HG03442 (cell line): ENCODE measurements around the gene KCTD11.
"Not testable (repeated sequence)": the region's sequence is repeated elsewhere in the genome, so short reads cannot be mapped to it uniquely, and the experiment has no call there.

Experiments used
- ATAC-seq: cut with Tn5 transposase; IDR thresholded peaks from one replicate; pipeline ENCODE4 v1.9.1; 2021; ENCODE audit warnings: mild to moderate bottlenecking, moderate library complexity; ENCODE audit not compliant: unreplicated experiment

The KCTD11 gene

DNA sequence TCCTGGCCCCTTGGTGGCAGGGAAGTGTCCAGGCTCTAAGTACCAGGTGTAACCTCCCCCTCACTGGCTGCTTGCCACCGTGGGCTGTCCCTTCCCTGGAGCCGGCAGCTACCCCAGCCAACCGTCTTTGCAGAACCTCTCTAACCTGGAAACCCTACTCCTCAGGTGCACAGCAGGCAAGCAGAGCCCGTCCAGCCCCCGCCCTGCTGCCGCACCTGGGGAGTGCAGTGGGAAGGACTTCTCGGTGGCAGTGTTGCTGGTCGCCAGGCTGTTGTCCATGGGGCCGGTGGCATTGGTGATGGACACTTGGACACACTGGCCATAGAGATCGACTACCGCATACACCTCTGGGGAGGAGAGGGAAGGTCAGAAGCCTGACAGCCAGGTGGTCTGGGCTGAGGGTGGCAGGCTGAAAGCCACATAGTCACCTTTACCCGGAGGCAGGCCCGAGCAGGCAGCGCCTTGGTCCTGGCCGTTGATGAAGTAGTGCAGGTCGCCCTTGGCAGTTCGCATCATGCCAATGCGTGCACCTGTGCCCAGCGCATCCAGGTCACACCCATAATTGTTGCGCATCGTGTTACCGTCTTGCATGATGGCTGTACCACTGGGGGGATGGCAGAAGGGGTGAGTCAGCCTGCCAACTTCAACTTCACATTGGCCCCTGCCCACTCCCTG is 29.3 kb upstream of the KCTD11 start:
- ATAC-seq = no peak

DNA sequence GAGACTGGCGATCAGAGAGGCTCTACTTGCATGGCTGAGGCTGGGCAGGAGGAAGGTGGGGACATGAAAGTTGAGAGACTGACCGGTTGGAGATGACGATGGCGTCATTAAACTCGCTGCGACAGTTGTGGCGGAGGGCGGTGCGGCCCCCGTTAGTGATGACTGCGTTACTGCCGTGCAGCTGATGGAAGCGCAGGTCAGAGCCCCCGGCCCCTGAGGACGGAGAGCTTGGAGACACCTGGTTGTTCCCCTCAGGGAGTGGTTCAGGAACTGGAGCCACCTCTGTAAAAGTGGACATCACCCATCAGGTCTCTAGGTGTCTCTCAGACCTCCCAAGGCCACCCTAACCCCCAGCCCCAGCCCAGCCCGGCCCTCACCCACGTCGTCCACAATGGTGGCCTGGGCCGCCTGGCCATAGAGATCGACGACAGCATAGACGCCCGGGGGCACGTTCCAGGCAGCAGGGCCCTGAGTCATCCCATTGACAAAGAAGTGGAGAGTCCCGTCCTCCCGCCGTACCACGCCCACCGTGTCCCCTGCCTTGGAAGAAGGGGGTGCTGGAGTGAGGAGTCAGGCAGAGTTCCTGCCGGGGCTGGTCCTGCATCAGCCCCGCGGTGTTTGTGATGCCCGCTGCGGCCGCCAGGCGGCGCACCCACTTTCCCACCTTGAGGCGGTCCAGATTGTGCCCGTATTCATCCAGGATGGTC is 28.1 kb upstream of the KCTD11 start:
- no peak for ATAC-seq

DNA sequence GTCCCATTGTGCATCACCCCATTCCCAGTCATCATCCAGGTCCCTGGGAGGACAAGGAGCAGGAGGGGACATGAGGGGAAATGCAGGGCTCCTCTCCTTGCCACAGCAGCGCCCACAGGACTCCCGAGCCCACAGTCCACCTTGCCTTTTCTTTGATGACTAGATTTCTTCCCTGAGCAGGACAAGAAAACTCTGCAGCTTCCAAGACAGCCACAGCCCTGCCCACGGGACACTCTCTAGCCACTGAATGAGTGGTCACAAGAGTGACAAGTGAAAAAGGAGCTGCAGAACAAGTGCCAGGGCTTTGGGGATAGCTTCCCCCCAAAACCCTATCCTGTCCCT is 27.6 kb upstream of the KCTD11 start:
- ATAC-seq = no peak

DNA sequence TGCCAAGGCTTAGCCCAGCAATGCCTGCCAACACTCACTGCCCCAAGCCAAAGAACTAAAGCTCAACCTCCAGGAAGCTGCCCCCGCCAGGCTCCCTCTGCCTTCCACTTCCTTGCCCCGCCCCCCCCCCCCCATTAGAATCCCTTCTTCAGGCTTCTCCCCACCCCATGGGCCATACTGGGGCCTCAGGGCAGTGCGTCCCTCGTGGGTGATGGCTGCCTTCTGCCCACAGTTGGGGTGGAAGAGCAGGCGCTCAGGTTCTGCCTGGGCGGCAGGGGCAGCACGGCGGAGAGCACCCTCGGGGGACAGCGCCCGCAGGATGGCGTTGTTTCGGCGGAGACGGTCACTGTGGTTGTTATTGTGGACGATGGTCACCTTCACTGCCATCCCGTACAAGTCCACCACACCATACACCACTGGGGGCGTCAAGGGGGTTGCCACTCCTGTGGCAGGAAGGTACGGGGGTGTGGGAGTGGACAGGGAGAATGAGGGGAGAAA is 26.9 kb upstream of the KCTD11 start:
- no peak for ATAC-seq

DNA sequence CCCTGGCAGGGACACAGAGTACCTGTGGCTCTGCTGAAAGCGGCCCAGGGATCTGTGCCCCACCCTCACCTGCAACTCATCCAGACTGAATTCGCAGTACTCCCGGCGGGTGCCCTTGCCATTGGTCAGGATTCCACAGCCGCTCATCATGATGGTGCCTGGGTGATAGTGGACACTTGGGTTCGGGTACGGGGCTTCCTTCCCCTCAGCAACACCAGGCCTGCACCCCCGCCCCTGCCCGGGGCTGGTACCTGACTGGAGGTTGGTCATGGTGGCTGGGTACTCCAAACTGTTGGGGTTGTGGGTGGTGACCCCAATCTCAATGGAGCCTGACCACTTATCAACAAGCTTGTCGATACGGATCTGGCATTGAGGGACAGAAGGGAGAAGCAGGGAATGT is 25.8 kb upstream of the KCTD11 start:
- no peak for ATAC-seq

DNA sequence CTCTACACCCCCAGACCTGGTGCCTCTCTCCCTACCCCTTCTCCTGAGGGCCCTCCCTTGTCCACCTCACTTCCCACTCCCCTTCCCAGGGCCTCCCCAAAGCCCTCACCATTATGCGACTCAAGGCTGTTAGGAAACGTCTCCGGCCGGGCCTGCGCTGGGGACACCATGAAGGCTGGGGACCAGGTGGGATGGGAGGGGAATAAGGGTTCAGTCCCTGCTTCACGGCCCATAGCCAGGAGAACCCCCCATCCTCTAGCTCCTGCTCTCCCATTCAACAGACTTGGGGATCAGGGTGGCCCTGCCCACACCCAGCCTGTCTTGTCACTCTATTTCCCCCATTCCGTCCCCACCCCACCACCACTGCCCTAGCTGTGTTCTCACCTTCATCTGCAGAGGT is 24.9 kb upstream of the KCTD11 start:
- ATAC-seq = no peak

DNA sequence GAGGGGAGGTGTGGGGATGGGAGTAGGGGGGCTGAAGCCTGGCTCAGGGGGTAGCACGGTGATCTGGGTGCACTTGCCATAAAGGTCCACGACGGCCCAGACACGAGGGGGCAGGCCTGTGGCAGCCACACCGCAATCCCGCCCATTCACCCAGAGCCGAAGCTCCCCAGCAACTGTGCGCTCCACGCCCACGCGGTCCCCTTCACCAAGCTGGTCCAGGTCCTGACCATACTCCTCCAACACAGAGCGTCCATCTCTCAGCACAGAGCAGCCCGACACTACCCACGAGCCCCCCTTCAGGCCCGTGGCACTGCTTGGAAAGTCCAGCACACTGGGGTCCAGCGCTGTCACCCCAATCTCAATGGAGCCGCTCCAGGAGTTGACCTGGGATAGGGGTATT is 24.5 kb upstream of the KCTD11 start:
- no peak for ATAC-seq

DNA sequence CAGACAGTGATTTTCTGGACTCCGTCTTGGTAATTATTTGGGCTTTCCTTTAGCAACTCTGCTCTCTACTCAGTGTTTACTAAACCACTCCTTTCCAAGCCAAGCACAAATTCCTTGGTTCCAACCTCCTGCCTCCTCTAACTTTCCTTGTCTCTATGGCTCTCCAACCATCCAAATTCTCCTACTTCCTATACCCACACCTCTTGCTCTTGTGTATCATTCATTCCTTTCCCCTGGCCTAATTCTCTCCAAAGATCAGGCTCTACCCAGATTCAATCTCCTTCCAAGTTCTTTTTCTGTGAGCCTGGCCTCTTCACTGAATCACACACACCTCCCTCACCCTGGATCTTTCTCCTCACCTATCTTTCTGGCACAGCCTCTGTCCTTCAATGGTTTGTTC is 24.0 kb upstream of the KCTD11 start:
- no peak for ATAC-seq

DNA sequence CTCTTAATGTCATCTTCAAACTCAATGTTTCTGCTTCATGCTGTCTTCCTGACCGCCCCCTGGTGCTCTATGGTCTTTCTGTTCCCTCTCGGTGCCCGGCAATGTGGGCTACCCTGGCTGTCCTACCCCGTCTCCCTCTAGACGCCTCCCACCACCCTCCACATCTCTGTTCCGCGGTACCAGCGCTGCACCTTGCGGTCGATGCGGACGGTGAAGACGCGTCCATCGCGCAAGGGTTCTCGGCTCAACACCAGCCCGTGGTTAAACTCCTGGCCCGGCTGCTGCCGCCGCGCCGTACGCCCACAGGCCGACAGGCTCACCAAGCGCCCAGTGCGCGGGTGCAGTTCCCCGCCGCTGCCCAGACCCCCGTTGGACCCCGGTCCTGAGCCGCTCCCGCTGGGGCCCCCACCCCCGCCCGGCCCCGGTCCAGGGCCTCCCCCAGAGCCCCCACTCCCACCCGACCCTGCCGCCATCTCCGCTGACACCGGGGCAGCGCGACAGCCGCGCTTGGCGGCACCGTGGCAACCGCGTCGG is 23.1 kb upstream of the KCTD11 start, which contains the start of gene NEURL4:
TSS of gene NEURL4 (minus strand) at position 496 of the 534 bp plus-strand sequence. CDS start at position 473, 23 bp downstream.
- ATAC-seq = peak; percentile 17

DNA sequence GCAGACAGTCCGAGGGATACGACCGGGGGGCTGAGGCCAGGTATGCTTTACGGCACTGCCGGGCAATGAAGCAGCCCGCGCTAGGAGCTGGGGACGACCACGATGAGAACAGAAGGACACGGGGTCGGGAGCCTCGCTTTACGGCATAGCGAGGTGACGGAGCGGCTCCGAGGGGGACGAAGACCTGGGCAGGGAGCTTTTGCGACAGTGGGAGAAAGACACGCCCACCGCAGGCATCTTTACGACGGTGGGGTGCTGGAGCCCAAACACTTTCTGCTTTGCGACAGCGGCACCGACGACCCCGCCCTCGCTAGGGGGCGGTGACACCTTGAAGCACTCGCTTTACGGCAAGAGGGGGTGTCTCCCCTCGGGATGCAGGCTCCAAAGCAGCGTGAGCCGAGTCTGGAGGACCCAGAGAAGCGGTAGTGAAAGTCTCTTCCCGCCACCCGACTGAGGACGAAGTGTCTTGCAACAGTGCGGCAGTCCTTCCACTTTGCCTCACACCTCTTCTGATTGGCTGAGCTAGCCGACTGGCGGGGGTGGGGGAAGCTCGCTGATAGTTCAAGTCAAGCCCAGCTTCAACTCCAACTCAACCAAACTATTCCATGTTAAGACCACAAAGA is 22.5 kb upstream of the KCTD11 start:
- peak; percentile 66 for ATAC-seq

DNA sequence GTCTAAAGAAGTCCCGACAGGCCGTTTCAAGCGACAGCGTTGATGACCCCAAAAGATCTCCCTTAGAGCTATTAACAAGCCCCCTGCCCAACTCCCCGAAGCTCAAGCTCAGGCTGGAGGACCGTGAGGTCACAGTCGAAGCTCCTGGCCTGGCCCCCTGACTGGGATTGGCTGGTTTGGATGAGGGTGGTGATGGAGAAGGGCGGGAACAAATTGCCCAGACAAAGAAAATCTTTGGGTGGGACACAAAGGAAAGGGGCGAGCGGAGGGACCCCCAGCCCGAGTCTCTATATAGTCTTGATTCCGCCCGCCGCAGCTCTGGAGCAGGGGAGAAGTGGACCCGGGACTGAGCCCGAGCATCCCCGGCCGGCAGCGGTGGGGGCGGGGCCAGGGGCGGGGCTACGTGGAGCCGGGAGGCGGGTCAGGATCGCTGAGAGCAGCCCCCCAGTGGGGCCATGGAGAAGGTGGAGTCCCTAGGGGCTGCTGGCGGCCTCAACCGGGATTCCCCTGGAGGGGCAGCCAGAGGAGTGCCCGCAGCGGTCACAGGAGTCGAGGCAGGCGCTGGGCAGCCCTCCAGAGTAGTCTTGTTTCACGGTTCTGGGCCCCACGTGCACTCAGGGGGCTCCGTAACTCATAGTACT is 21.8 kb upstream of the KCTD11 start:
- peak; percentile 30 for ATAC-seq

DNA sequence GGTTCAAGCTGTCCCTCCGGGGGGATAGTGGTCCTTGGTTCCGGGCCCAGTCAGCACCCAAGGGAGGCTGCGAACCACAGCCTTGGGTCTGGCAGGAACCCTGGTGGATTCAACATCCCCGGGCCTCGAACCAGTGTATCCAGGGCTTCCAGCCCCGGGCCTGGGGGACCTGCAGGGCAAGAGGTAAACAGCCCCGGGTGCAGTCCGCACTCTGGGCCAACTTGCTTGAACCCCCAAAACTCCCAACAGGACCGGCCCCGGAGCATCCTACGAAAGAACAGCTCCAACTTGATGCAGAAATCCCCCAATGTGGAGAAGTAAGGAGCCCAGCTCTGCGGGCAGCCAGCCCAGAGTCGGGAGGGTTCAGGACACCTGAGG is 21.3 kb upstream of the KCTD11 start:
- no peak for ATAC-seq

DNA sequence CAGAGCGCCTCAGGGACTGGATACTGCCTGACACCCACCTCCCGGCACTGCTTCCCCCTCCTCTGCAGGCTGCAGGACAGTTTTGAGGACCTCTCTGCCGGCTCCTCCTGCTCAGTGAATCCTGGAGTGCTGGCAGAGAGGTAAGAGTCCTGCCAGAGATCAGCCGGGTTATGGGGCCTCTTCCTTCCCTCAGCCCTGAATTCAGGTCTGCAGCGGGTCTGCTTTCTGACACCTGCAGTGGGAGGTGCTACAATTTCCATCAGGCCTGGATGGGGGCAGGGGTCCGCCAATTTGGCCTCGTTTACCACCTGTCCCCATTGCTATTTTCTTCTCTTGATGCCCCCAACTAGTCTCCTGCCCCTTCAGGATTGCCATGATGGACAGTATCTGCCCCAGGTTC is 19.9 kb upstream of the KCTD11 start:
- no peak for ATAC-seq

DNA sequence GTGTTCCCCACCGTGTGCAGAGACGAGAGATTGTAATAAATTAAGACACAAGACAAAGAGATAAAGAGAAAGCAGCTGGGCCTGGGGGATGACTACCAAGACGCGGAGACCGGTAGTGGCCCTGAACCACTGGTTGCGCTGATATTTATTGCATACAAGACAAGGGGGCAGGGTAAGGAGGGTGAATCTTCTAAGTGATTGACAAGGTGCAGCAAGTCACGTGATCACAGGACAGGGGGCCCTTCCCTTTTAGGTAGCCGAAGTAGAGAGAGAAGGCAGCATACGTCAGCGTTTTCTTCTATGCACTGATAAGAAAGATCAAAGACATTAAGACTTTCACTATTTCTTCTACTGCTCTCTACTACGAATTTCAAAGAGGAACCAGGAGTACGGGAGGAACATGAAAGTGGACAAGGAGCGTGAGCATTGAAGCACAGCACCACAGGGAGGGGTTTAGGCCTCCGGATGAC is 19.3 kb upstream of the KCTD11 start:
- ATAC-seq = not testable (repeated sequence)

DNA sequence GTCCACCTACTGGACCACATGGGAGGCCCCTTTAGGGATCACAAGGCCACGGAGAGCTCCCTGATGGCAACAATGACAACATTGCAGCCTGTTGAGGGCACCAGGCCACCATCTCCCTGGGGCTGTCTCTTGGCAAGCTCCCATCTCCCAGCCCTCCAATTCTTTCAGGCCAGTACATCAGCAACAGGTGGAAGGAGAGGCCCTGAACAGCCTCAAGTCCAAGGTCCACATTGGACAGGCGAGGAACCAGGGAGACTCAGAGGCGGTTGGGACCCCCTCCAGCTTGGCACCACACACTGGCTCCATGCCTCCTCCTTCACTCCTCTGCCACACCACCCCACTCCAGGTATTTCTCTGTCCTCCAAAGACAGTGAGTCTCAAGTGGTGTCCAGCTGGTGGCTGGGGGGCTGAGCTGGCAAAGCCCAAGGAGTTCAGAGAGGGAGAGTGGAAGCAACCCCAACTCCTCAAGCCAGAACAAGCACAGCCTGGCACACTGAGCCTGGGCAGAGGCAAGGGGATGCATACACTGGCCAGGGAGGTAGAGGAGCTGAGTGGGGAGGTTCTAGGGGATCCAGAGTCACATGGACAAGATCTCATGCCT is 16.9 kb upstream of the KCTD11 start:
- ATAC-seq = no peak

DNA sequence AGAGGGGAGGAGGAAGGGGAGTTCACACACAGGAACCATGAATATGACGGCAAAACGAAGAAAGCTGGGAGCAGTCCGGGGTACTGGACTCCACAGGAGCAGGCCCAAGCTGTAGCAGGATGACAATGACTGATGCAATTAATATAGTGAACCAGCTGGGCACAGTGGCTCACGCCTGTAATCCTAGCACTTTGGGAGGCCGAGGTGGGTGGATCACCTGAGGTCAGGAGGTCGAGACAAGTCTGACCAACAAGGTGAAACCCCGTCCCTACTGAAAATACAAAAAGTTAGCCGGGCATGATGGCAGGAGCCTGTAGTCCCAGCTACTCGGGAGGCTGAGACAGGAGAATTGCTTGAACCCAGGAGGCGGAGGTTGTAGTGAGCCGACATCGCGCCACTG is 16.2 kb upstream of the KCTD11 start:
- not testable (repeated sequence) for ATAC-seq

DNA sequence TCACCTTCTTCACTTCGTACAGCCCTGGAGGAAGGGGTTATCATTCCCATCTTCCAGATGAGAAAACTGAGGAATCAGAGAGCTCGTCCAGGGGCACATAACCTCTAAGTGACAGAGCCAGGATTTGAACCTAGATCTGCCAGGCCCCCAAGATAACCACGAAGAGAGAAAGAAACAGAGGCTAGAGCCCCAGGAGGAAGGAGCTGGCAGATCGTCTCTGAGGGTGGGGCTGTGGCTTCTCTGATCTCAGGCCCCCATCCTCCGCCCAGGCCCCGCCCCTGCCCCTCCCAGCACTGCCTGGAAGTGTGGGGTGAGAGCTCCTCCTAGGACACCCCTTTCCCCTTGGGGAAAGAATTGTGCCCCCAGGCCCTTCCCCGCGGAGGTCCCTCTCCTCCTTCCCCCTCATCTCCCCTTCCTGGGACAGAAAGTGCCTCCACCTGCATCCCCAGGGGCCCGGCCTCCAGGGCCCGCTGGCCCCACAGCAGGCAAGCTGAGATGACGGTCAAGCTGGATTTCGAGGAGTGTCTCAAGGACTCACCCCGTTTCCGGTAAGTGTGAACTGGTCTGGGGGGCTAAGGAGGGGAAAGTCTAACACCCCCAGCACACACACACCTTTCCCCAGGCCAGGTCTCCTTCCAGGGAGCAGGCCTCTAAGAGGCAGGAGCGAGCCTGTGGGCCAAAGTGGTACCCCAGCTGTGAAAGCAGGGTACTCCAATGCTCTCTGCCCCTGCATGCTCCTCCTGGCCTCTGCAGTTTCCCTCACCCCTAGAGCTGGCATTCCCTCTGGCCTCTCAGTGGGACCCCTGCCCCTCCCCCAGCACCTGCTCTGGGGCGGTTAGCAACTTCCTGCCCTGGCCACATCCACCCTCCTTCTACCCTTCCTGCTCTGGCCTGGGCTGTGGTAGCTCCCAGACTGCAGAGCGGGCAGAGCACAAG is 15.5 kb upstream of the KCTD11 start, which contains the start of gene ACAP1:
TSS of gene ACAP1 (plus strand) at position 290 of the 936 bp plus-strand sequence. CDS start at position 496, 206 bp downstream.
- ATAC-seq = no peak

DNA sequence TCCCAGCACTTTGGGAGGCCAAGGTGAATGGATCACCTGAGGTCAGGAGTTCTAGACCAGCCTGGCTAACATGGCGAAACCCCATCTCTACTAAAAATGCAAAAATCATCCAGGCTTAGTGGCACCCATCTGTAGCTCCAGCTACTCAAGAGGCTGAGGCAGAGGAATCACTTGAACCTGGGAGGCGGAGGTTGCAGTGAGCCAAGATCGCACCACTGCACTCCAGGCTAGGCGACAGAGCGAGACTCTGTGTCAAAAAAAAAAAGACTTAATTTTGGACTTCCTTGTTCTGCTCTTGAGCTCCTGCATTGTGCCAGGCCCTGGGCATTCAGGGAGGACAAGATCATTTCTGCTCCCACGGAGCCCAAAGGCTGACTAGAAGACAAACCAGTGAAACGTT is 14.4 kb upstream of the KCTD11 start:
- not testable (repeated sequence) for ATAC-seq

DNA sequence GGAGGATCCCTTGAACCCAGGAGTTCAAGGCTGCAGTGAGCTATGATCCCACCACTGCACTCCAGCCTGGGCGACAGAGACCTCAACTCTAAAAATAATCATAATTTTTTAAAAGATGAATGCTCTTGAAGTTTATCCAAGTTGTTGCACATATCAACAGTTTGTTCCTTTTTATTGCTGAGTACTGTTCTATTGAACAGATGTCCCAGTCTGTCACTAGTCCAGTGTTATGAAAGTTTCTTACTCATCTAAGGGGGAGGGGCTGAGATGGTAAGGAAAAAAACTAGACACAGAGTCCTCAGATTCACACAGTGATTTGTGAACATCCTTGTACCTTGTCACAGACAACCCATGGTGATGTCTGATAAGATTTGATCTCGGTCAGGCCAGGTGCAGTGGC is 11.8 kb upstream of the KCTD11 start:
- no peak for ATAC-seq

DNA sequence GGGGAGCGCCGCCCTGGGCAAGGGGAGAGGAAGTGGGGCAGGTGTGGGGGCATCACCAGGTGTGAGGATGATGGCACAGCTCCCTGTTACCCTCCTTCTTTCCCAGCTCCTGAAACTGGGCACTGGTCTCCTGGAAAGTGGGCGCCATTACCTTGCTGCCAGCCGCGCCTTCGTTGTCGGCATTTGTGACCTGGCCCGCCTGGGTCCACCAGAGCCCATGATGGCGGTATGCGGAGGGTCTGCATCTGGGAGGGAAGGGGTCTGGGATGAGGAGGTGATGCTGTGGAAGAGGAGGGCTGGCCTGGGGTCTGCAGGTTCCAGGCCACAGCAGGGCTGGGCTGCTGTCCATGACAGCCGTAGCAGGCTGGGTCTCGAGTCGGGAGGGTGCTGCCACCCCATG is 10.1 kb upstream of the KCTD11 start:
- no peak for ATAC-seq
